Activated naive CD4-positive, alpha-beta T cell treated with anti-CD3 and anti-CD28 coated beads for 36 hours (primary cell): ENCODE data around the gene ARFGAP2. TPM values are rescaled to one million over a fixed set of nuclear protein-coding genes. Genes with fewer than 3 reads are reported as not detected.

ENCODE experiments used
- CTCF ChIA-PET: fragments of 350-600 bp; sonication (Branson Sonifier 250); formaldehyde crosslinking; loops from one replicate; lab custom pipeline; 2021; ENCODE audit warnings: antibody characterized with exemption; lab: Charles Lee
- DNase-seq: peaks from one replicate; pipeline ENCODE4 v3.0.0-alpha.2; 2020
- H3K27ac Mint-ChIP-seq: one replicate; pipeline ENCODE4 v1.8.0; 2021; ENCODE audit warnings: mild to moderate bottlenecking, mixed read lengths
- H3K27me3 Mint-ChIP-seq: one replicate; pipeline ENCODE4 v1.8.0; 2021; ENCODE audit warnings: low read depth, mixed read lengths
- H3K36me3 Mint-ChIP-seq: one replicate; pipeline ENCODE4 v1.8.0; 2021; ENCODE audit warnings: low read depth, mixed read lengths
- H3K4me1 Mint-ChIP-seq: one replicate; pipeline ENCODE4 v1.8.0; 2021; ENCODE audit warnings: low read depth, mixed read lengths
- H3K4me3 Mint-ChIP-seq: one replicate; pipeline ENCODE4 v1.8.0; 2021; ENCODE audit warnings: mild to moderate bottlenecking, moderate library complexity, mixed read lengths
- H3K9me3 Mint-ChIP-seq: one replicate; pipeline ENCODE4 v1.8.0; 2021; ENCODE audit warnings: mixed read lengths
- intact Hi-C: fragments of 100-400 bp; cut with micrococcal nuclease; formaldehyde crosslinking; loops from one replicate; pipeline ENCODE4 v1.15.1; 2023
- total RNA-seq, 2 experiments: library from RNA; stranded (reverse); gene quantifications; one replicate each; pipeline ENCODE4 v1.2.3, GENCODE V29; 2021

ARFGAP2 gene
- total RNA-seq, 2 experiments from 2014 or later = 75.1 to 78.7 TPM

DNA sequence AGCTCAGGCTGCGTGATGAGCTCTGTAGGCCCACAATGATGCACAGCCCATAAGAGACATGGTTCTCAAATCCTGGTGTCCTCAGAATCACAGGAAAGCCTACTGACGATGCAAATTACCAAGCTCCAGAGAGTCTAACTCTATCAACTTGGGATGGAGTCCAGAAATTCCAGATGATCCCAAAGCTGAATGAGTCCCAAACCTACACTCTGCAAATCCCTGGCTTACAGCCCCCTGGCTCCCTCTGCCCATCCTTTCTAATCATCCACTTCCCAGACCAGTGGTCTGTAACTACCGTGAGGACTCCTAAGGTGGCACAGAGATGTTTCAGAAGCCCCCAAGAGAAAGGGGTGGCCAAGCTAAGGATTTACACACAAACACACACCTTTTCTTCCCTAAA is 13.5 kb downstream of the ARFGAP2 start:
- intact Hi-C loops = loop anchor here (5.0 kb wide), 1 partner anchor 289 kb away; no protein-coding TSS in a partner anchor
- Mint-ChIP-seq H3K9me3 (no peaks in the 10 kb centered on the region), H3K27ac (no peak overlapping the region), H3K4me1 (no peaks in the 10 kb centered on the region), H3K36me3 (peaks cover 6% of the 10 kb centered on the region), H3K4me3 (no peak overlapping the region), H3K27me3 (no peaks in the 10 kb centered on the region)
- DNase-seq = no peak
- CTCF ChIA-PET = interaction anchor here (0.6 to 2.4 kb wide), 6 partner anchors 9 to 262 kb away, joined by 3 to 18 read pairs (median 4); no protein-coding TSS in a partner anchor

GRCh38 chr11:47162426-47162825 is 14.3 kb downstream of the ARFGAP2 start:
- H3K9me3 Mint-ChIP-seq = no peaks in the 10 kb centered on the region

DNA sequence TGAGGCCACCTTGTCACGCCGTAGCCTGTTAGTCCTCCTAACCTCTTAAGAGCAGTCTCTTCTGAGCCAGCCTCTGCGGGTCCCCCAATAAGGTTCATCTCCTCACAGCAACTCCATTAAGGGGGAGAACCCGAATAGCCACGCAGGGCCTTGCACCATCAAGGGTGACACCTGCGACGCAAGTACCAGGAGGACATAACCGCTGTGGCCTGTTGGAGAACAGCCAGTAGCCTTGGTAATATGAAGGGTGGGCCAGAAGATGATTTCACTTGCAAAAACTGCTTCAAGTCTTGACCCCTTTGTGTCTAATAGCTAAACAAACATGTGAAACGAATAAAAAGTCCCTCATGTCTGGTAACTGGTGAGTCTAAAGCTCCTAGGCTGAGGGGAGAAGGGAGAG is 14.8 kb downstream of the ARFGAP2 start:
- Mint-ChIP-seq H3K9me3 (no peaks in the 10 kb centered on the region), H3K4me1 (no peaks in the 10 kb centered on the region), H3K36me3 (peaks cover 6% of the 10 kb centered on the region), H3K27ac (no peak overlapping the region), H3K27me3 (no peaks in the 10 kb centered on the region), H3K4me3 (no peak overlapping the region)
- intact Hi-C loops = loop anchor here (1.0 to 5.0 kb wide), 2 partner anchors 273 to 290 kb away; no protein-coding TSS in a partner anchor
- DNase-seq = no peak
- CTCF ChIA-PET = interaction anchor here (0.6 to 2.4 kb wide), 10 partner anchors 9 to 725 kb away, joined by 3 to 18 read pairs (median 4); partner anchors contain the start of gene DDB2

More at GRCh38 chr11:47162426-47162825, 14.3 kb downstream of the ARFGAP2 start:
- intact Hi-C loops = loop anchor here (5.0 kb wide), 1 partner anchor 290 kb away; no protein-coding TSS in a partner anchor
- CTCF ChIA-PET = interaction anchor here (0.6 to 2.4 kb wide), 11 partner anchors 8 to 566 kb away, joined by 3 to 18 read pairs (median 4); partner anchors contain the start of gene DDB2
- H3K27ac Mint-ChIP-seq = no peak overlapping the region
- H3K36me3 Mint-ChIP-seq = peaks cover 6% of the 10 kb centered on the region
- no peak overlapping the region for H3K4me3 Mint-ChIP-seq
- DNase-seq = no peak
- no peaks in the 10 kb centered on the region for H3K27me3 Mint-ChIP-seq
- H3K4me1 Mint-ChIP-seq = no peaks in the 10 kb centered on the region

DNA sequence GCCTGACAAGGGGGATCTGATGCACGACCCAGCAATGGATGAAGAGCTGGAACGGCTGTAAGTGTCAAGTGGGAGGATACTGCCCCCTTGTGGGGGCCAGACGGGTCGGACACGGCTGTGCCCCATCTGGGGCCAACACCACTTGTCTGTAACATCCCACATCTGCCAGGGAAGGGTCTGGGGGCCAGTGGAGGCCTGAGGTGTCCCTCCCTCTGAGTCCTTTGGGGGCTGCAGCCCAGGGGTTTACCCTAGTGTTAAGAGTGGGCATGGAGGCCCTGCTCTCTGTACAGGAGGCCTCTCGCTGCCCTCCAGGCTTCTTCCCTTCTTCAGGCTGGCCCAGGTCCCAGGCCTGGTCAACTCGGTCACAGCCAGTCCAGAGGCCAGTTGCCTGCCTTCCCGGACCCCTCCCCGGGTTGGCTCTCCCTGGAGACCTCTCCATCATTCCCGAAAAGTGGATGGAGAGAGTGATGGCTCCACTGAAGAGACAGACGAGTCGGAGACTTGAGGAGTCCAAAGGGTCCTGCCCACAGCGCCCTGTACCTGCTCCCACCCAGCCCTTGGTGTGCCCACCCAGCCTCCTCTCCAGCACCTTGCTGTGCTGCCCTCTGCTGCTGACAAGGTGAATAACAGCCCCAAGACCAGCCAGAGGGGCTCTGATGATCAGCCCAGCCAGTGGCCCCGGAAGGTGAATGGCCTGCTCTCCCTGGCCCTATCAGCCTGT is 15.4 kb downstream of the ARFGAP2 start:
- intact Hi-C loops = loop anchor here (1.0 to 5.0 kb wide), 2 partner anchors 272 to 291 kb away; no protein-coding TSS in a partner anchor
- H3K4me1 Mint-ChIP-seq = no peaks in the 10 kb centered on the region
- peaks cover 6% of the 10 kb centered on the region for H3K36me3 Mint-ChIP-seq
- H3K9me3 Mint-ChIP-seq = no peaks in the 10 kb centered on the region
- H3K27ac Mint-ChIP-seq = no peak overlapping the region
- peak; percentile 67 for DNase-seq
- H3K27me3 Mint-ChIP-seq = no peaks in the 10 kb centered on the region
- no peak overlapping the region for H3K4me3 Mint-ChIP-seq
- CTCF ChIA-PET = interaction anchor here (0.6 to 2.4 kb wide), 15 partner anchors 8 to 726 kb away, joined by 3 to 18 read pairs (median 3); partner anchors contain the start of gene DDB2

- no peaks in the 10 kb centered on the region for H3K27me3 Mint-ChIP-seq
- no peak for DNase-seq
- no peaks in the 10 kb centered on the region for H3K9me3 Mint-ChIP-seq
- peaks cover 6% of the 10 kb centered on the region for H3K36me3 Mint-ChIP-seq
- CTCF ChIA-PET = interaction anchor here (0.6 to 1.5 kb wide), 7 partner anchors 9 to 272 kb away, joined by 3 to 4 read pairs (median 3); no protein-coding TSS in a partner anchor
- H3K4me1 Mint-ChIP-seq = peaks cover under 1% of the 10 kb centered on the region
- intact Hi-C loops = loop anchor here (1.0 to 5.0 kb wide), 2 partner anchors 271 to 292 kb away; no protein-coding TSS in a partner anchor
- no peak overlapping the region for H3K4me3 Mint-ChIP-seq
- H3K27ac Mint-ChIP-seq = no peak overlapping the region
Observed at GRCh38 chr11:47160753-47161133, 15.9 kb downstream of the ARFGAP2 start.

- intact Hi-C loops = no loop called here
Observed at GRCh38 chr11:47158242-47158641, 18.4 kb downstream of the ARFGAP2 start.

DNA sequence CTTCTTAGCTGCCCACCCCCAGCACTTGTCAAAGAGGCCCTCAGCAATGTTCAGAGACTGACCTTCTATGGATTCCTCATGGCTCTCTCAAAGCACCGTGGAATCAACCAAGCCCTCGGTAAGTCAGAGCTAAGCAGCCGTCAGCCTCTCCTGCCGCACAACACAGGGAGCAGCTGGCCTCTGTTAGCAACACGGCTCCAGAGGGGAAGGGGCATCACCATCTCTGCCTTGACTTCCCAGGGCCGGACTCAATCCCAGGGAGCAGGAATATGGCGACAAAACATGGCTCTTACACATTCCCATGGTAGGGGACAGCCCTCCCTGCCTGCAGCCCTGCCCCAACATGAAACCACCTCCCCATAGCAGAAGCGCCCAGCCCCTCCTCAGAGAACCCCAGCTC is 18.9 kb downstream of the ARFGAP2 start:
- Mint-ChIP-seq H3K27me3 (no peaks in the 10 kb centered on the region), H3K27ac (no peak overlapping the region), H3K9me3 (no peaks in the 10 kb centered on the region), H3K36me3 (no peaks in the 10 kb centered on the region), H3K4me1 (peaks cover 29% of the 10 kb centered on the region), H3K4me3 (no peak overlapping the region)
- intact Hi-C loops = no loop called here
- DNase-seq = no peak
- CTCF ChIA-PET = interaction anchor here (1.5 kb wide), 1 partner anchor 18 kb away, joined by 4 read pairs; no protein-coding TSS in a partner anchor

More at GRCh38 chr11:47158242-47158641, 18.4 kb downstream of the ARFGAP2 start:
- H3K9me3 Mint-ChIP-seq = no peaks in the 10 kb centered on the region
- CTCF ChIA-PET = interaction anchor here (1.5 kb wide), 1 partner anchor 18 kb away, joined by 4 read pairs; no protein-coding TSS in a partner anchor
- H3K27me3 Mint-ChIP-seq = no peaks in the 10 kb centered on the region
- peaks cover 1% of the 10 kb centered on the region for H3K36me3 Mint-ChIP-seq
- H3K4me3 Mint-ChIP-seq = no peak overlapping the region
- DNase-seq = no peak
- H3K27ac Mint-ChIP-seq = peak overlapping the region; percentile 31
- peaks cover 25% of the 10 kb centered on the region for H3K4me1 Mint-ChIP-seq

DNA sequence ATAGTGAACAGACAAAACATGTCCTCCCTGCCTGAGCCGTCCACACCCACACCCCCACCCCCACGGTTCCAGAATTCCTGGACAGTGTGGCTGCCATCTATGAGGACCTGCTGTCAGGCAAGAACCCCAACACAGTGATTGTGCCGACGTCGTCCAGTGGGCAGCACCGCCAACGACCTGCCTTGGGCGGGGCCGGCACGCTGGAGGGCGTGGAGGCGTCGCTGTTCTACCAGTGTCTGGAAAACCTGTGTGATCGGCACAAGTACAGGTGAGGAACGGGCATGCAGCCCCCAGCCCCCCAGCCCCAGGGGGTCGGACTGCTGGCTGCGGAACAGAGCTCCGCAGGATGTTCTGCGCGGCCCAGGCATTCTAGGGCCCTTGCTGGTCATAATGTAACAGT is 19.7 kb downstream of the ARFGAP2 start:
- Mint-ChIP-seq H3K27ac (no peak overlapping the region), H3K9me3 (no peaks in the 10 kb centered on the region), H3K27me3 (no peaks in the 10 kb centered on the region), H3K4me3 (no peak overlapping the region), H3K4me1 (peaks cover 29% of the 10 kb centered on the region), H3K36me3 (no peaks in the 10 kb centered on the region)
- CTCF ChIA-PET = interaction anchor here (1.5 kb wide), 1 partner anchor 19 kb away, joined by 4 read pairs; no protein-coding TSS in a partner anchor
- DNase-seq = no peak
- intact Hi-C loops = no loop called here

GRCh38 chr11:47156333-47156732 is 20.3 kb downstream of the ARFGAP2 start:
- H3K4me1 Mint-ChIP-seq = peaks cover 29% of the 10 kb centered on the region
- no peak overlapping the region for H3K4me3 Mint-ChIP-seq
- no peak for DNase-seq
- CTCF ChIA-PET = interaction anchor here (2.2 kb wide), 1 partner anchor 237 kb away, joined by 12 read pairs; the partner anchor contains the start of gene LRP4
- H3K27me3 Mint-ChIP-seq = no peaks in the 10 kb centered on the region
- no peaks in the 10 kb centered on the region for H3K36me3 Mint-ChIP-seq
- H3K9me3 Mint-ChIP-seq = no peaks in the 10 kb centered on the region
- no peak overlapping the region for H3K27ac Mint-ChIP-seq
- intact Hi-C loops = no loop called here

DNA sequence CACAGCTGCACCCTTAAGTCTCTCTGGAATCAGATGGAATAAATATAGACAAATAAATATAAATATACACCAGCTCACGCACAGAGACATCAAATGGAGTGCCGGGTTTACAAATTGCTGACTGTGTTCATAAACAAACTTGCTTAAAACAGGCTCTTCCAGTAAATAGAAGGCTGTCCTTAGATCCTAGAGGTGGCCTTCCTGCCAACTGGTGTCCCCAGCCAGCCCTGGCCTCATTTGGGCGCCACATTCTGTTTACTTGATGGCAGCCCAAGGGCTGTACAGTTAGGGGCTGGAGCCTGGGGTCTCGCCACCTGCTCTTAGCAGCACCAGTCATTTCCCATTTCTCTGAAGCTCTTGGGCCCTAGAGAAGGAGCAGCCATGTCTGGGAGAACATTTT is 20.8 kb downstream of the ARFGAP2 start:
- H3K9me3 Mint-ChIP-seq = no peaks in the 10 kb centered on the region
- H3K4me1 Mint-ChIP-seq = peaks cover 29% of the 10 kb centered on the region
- no peak overlapping the region for H3K27ac Mint-ChIP-seq
- DNase-seq = no peak
- CTCF ChIA-PET = interaction anchor here (0.6 to 2.2 kb wide), 3 partner anchors 219 to 259 kb away, joined by 3 to 12 read pairs (median 4); partner anchors contain the start of genes CSTPP1 and LRP4
- intact Hi-C loops = no loop called here
- no peaks in the 10 kb centered on the region for H3K27me3 Mint-ChIP-seq
- no peaks in the 10 kb centered on the region for H3K36me3 Mint-ChIP-seq
- no peak overlapping the region for H3K4me3 Mint-ChIP-seq

GRCh38 chr11:47154616-47155570 is 21.8 kb downstream of the ARFGAP2 start:
- Mint-ChIP-seq H3K4me3 (no peak overlapping the region), H3K9me3 (no peaks in the 10 kb centered on the region), H3K4me1 (peaks cover 29% of the 10 kb centered on the region), H3K27ac (no peak overlapping the region), H3K36me3 (no peaks in the 10 kb centered on the region), H3K27me3 (no peaks in the 10 kb centered on the region)
- intact Hi-C loops = no loop called here
- peak; percentile 31 for DNase-seq
- CTCF ChIA-PET = interaction anchor here (0.6 to 3.5 kb wide), 10 partner anchors 8 to 271 kb away, joined by 3 to 38 read pairs (median 8); partner anchors contain the start of genes CSTPP1 and LRP4
